Measurements from ENCODE around the gene SLC19A1. TPM values are rescaled to one million over a fixed set of nuclear protein-coding genes. Genes with fewer than 3 reads are reported as not detected.

Gene SLC19A1
- total RNA-seq, 1 donor from 2014 or later, result 11.0 TPM

GRCh38 chr21:45537111-45537745 is 5.0 kb downstream of the SLC19A1 start:
- H3K27ac Mint-ChIP-seq (ENCODE audit: unreplicated experiment), result no peak overlapping the region
- no peaks in the 10 kb centered on the region for H3K27me3 Mint-ChIP-seq (ENCODE audit: unreplicated experiment)
- no peak for TF ChIP-seq CTCF (IDR thresholded peaks at IDR 0.05)
- peaks cover 8% of the 10 kb centered on the region for H3K4me1 Mint-ChIP-seq (ENCODE audit: unreplicated experiment)
- no peak for DNase-seq (ENCODE audit: extremely low spot score, unreplicated experiment)
- H3K4me3 Mint-ChIP-seq (ENCODE audit: unreplicated experiment), result no peak overlapping the region
- H3K36me3 Mint-ChIP-seq (ENCODE audit: unreplicated experiment), result no peaks in the 10 kb centered on the region
- H3K9me3 Mint-ChIP-seq (ENCODE audit: unreplicated experiment), result no peaks in the 10 kb centered on the region

- Mint-ChIP-seq H3K27me3 (ENCODE audit: unreplicated experiment) (no peaks in the 10 kb centered on the region), H3K9me3 (ENCODE audit: unreplicated experiment) (no peaks in the 10 kb centered on the region), H3K27ac (ENCODE audit: unreplicated experiment) (no peak overlapping the region), H3K4me3 (ENCODE audit: unreplicated experiment) (no peak overlapping the region), H3K36me3 (ENCODE audit: unreplicated experiment) (peaks cover 1% of the 10 kb centered on the region), H3K4me1 (ENCODE audit: unreplicated experiment) (peaks cover 8% of the 10 kb centered on the region)
- DNase-seq (ENCODE audit: extremely low spot score, unreplicated experiment), result no peak
- TF ChIP-seq CTCF (IDR thresholded peaks at IDR 0.05), result no peak
These were observed 5.7 kb downstream of the SLC19A1 start for GRCh38 chr21:45536301-45537081.

GRCh38 chr21:45535341-45536081 is 6.7 kb downstream of the SLC19A1 start:
- TF ChIP-seq CTCF (IDR thresholded peaks at IDR 0.05), result no peak
- DNase-seq (ENCODE audit: extremely low spot score, unreplicated experiment), result no peak
- Mint-ChIP-seq H3K27ac (ENCODE audit: unreplicated experiment) (no peak overlapping the region), H3K27me3 (ENCODE audit: unreplicated experiment) (no peaks in the 10 kb centered on the region), H3K9me3 (ENCODE audit: unreplicated experiment) (no peaks in the 10 kb centered on the region), H3K4me3 (ENCODE audit: unreplicated experiment) (no peak overlapping the region), H3K36me3 (ENCODE audit: unreplicated experiment) (peaks cover 2% of the 10 kb centered on the region), H3K4me1 (ENCODE audit: unreplicated experiment) (no peaks in the 10 kb centered on the region)

GRCh38 chr21:45534636-45535331 is 7.5 kb downstream of the SLC19A1 start:
- Mint-ChIP-seq H3K27me3 (ENCODE audit: unreplicated experiment) (no peaks in the 10 kb centered on the region), H3K27ac (ENCODE audit: unreplicated experiment) (no peak overlapping the region), H3K9me3 (ENCODE audit: unreplicated experiment) (no peaks in the 10 kb centered on the region), H3K4me1 (ENCODE audit: unreplicated experiment) (no peaks in the 10 kb centered on the region), H3K4me3 (ENCODE audit: unreplicated experiment) (no peak overlapping the region), H3K36me3 (ENCODE audit: unreplicated experiment) (peaks cover 2% of the 10 kb centered on the region)
- DNase-seq (ENCODE audit: extremely low spot score, unreplicated experiment), result no peak
- TF ChIP-seq CTCF (IDR thresholded peaks at IDR 0.05), result no peak
